ENCODE measurements around the gene GRIA4.

- TF ChIP-seq, protein P1, sequence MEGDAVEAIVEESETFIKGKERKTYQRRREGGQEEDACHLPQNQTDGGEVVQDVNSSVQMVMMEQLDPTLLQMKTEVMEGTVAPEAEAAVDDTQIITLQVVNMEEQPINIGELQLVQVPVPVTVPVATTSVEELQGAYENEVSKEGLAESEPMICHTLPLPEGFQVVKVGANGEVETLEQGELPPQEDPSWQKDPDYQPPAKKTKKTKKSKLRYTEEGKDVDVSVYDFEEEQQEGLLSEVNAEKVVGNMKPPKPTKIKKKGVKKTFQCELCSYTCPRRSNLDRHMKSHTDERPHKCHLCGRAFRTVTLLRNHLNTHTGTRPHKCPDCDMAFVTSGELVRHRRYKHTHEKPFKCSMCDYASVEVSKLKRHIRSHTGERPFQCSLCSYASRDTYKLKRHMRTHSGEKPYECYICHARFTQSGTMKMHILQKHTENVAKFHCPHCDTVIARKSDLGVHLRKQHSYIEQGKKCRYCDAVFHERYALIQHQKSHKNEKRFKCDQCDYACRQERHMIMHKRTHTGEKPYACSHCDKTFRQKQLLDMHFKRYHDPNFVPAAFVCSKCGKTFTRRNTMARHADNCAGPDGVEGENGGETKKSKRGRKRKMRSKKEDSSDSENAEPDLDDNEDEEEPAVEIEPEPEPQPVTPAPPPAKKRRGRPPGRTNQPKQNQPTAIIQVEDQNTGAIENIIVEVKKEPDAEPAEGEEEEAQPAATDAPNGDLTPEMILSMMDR (IDR thresholded peaks at IDR 0.05): no peak
- no peak for TF ChIP-seq POLR2A (IDR thresholded peaks at IDR 0.05)
These were observed at the start of gene GRIA4 for GRCh38 chr11:105609832-105610781.

Data from uterus (tissue), 2 donors.